ENCODE data around the gene EGFLAM.
"Not testable (repeated sequence)": the region's sequence is repeated elsewhere in the genome, so short reads cannot be mapped to it uniquely, and the experiment has no call there.

Gene EGFLAM

DNA sequence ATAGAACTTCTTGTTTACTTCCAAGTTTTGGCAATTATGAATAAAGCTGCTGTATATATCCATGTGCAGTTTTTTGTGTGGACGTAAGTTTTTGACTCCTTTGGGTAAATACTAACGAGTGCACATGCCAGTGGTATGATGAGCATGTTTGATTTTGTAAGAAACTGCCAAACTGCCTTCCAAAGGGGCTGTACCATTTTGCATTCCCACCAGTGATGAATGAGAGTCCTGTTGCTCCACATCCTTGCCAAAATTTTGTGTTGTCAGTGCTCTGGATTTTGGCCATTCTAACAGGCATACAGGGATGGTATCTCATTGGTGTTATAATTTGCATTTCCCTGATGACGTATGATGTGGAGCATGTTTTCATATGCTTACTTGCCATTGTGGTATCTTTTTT is 73.5 kb downstream of the EGFLAM start:
- DNase-seq: no peak

- not testable (repeated sequence) for DNase-seq
These were observed 74.8 kb downstream of the EGFLAM start for GRCh38 chr5:38333181-38333580.

- DNase-seq: no peak
These were observed 80.1 kb downstream of the EGFLAM start for GRCh38 chr5:38338455-38338854.

DNA sequence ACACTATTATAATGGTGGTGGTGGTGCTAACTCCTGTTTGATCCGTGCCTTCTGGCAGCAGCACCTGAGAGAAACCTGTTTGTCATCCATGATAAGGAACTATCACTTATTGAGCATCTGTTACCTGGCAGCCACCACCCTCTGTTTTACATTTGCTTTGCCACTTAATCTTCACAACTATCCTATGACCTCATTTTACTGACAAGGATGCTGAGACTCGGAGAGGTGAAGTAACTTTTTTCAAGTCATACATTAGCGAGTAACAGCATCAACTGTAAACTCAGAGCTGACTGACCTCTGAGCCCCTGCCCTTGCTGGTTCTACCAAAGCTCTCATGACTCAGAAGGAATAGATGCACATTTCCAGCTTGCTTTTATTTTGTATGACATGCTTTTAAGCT is 81.1 kb downstream of the EGFLAM start:
- DNase-seq: no peak

- no peak for DNase-seq
These were observed 82.7 kb downstream of the EGFLAM start for GRCh38 chr5:38341056-38341455.

DNA sequence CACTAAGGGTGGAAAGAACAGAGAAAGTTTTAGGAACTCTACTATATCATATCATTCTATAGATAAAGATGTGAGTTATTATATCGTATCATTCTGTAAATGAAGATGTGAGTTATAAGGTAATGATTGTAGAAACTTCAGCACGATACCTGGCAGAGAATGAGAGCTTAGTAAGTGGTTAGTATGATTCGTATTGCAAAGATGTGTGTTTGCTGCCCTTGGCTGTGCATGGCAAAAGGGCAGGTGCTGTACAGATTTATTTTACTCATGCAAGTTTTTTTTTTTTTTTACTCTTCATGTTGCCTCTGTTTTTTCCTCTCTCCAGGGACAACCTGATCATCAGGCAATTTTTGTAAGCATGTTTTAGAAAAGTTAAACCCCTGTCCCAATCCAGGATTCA is 83.3 kb downstream of the EGFLAM start:
- no peak for DNase-seq

GRCh38 chr5:38342261-38342660 is 83.9 kb downstream of the EGFLAM start:
- no peak for DNase-seq

GRCh38 chr5:38344891-38345290 is 86.5 kb downstream of the EGFLAM start:
- DNase-seq: no peak

GRCh38 chr5:38346593-38346992 is 88.2 kb downstream of the EGFLAM start:
- no peak for DNase-seq

GRCh38 chr5:38347040-38347763 is 88.8 kb downstream of the EGFLAM start:
- DNase-seq: no peak

- no peak for DNase-seq
These were observed 89.5 kb downstream of the EGFLAM start for GRCh38 chr5:38347896-38348295.

GRCh38 chr5:38360323-38361061 is 102.1 kb downstream of the EGFLAM start:
- DNase-seq: no peak

DNA sequence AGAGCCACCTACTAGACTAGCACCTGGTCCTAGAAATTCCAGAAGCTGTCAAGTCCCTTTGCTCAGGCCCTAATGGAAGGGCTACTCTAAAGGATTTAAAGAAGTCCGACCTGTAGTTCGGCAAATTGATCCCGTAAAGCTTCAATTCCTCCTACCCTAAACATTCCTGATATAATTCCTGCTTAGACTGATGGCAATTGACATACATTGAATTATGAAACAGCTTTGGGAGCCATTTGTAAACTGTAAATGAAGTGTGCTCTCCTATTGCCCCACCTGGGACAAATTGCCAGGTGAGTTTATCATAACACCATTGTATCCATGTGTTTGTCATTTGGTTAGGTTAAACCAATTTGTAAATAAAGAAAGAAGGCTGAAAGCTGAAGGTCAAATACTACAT is 104.4 kb downstream of the EGFLAM start:
- no peak for DNase-seq

- no peak for DNase-seq
These were observed 106.5 kb downstream of the EGFLAM start for GRCh38 chr5:38364825-38365224.

DNA sequence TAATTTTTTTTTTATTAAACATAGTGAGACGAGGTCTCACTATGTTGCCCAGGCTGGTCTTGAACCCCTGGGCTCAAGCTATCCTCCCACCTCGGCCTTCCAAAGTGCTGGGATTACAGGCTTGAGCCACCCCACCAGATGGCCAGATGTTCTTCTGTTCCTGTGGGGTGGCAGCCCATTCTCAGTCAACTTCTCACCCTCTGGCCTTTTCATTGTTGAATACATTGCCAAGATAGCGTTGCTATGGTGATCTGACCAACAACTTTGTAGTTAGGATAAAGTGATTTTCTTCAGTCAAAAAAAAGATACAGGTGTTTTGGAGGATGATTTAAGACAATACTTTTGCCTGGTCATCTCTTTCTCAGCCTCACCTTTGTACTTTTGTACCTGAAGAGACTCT is 109.1 kb downstream of the EGFLAM start:
- DNase-seq: no peak

- no peak for DNase-seq
These were observed 109.6 kb downstream of the EGFLAM start for GRCh38 chr5:38367966-38368365.

DNA sequence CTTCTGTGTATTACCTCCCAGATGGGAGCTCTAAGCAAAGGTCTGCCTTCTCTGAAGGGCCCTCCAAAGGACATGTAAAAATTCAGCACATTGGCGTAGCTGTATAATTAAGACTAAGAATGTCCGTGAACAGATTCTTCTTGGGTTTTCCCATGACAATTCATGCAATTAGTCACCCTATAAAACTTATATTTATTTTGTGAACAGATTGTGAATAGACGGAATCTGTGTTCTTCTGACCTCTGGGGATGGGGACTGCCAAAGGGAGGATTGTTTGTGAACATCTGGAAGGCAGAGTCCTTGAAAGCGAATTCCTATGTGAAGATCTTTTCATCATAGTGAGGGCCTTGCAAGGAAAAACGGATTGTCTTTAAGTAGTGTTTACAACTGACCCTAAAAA is 111.3 kb downstream of the EGFLAM start:
- DNase-seq: no peak

GRCh38 chr5:38370358-38371100 is 112.2 kb downstream of the EGFLAM start:
- DNase-seq: no peak

- DNase-seq: no peak
These were observed 113.2 kb downstream of the EGFLAM start for GRCh38 chr5:38371596-38371995.

DNA sequence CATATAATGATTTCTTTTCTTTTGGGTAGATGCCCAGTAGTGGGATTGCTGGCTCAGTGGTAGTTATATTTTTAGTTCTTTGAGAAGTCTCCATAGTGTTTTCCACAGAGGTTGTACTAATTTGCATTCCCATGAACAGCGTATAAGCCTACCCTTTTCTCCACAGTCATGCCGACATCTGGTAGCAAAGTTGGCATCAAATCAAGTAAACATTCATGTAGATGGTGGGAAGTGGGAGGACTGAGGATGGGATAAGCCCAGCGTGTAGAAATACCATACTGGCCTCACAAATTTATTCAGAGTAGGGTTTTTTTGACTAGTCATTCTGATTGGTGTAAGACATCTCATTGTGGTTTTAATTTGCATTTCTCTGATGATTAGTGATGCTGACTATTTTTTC is 115.4 kb downstream of the EGFLAM start:
- no peak for DNase-seq

DNA sequence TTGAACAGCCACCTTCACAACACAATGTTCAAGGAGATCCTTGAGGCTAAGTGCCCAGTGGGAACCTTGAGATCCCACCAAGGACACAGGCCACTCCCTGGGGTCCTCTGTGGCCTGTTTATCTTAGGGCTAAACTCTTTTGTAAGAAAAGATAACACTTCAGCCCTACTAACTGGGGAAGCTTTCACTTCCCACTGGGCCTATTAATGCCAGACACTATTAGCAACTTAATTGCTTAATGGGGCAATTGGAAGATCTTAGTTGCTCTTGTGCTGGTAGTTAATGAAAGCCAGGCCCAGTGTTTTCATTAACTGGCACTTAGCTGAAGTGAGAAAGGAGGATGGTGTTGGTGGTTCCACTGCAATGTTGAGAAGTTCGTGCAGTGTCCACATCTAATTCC is 117.1 kb downstream of the EGFLAM start:
- no peak for DNase-seq

- DNase-seq: no peak
These were observed 118.0 kb downstream of the EGFLAM start for GRCh38 chr5:38376404-38376803.

DNA sequence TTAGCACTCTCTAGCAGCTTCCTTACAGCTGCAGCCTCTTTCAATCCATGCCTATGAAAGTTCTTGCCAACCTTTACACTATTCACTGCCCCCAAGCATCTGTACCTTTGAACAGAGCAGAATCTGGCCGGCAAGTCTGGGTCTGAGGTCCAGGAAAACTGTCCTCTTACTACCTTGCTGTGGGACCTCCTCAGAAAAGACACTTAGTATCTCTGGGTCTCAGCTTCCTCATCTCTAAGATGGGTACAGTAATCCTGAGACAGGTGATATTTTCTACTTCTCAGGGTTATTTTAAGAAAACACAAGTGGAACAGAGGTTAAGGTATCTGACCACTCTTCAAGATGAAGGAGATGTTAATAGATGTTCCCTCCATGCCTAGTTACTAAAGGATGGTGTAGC is 120.2 kb downstream of the EGFLAM start:
- DNase-seq: no peak

DNA sequence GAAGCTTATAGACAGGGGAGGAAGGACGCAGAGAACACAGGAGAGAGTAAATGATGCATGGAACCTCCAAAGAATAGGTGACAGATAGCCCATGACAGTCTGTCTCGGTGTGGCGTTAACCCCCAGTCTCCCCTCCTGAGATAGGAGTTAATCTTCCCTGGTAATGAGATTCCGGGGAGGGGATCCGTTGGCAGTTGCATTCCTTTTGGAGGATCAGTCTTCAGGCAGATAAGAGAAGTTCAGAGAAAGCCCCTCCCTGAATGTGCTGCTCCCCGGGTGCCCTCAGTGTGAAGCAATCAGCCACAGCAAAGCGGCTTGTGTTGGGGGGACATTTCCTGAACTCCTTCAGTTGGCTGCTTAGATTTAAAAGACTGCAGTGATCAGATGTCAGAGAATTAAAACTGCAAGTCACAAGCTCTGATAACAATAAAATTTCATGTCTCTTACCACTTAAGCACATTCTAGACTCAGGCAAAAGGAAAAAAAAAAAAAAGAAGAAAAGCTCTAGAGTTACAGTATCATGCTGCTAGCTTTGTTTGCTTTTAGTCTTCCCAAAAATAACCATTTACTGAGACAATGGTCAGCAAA is 121.1 kb downstream of the EGFLAM start:
- DNase-seq: no peak
